Breast epithelium (tissue), 3 donors: Measurements from ENCODE around the gene DBH.

ENCODE experiments used
- POLR2A ChIP-seq: fragments of 450-650 bp; IDR thresholded peaks from one replicate; pipeline ENCODE4 v1.6.1; 2016; ENCODE audit warnings: antibody characterized with exemption, mild to moderate bottlenecking, moderate library complexity
- POLR2AphosphoS5 ChIP-seq, 3 donors: sonication (generic); formaldehyde crosslinking; IDR thresholded peaks; one replicate each; pipeline ENCODE4 v1.6.1; 2017; ENCODE audit warnings: antibody characterized with exemption in 3 of 3
- TF ChIP-seq, protein P1 (sequence below), 3 donors: fragments of 450-650 bp; IDR thresholded peaks; one replicate each; pipeline ENCODE4 v1.5.1; 2016 to 2017; ENCODE audit warnings: antibody characterized with exemption in 3 of 3, mild to moderate bottlenecking in 3 of 3, moderate library complexity in 3 of 3

DNA sequence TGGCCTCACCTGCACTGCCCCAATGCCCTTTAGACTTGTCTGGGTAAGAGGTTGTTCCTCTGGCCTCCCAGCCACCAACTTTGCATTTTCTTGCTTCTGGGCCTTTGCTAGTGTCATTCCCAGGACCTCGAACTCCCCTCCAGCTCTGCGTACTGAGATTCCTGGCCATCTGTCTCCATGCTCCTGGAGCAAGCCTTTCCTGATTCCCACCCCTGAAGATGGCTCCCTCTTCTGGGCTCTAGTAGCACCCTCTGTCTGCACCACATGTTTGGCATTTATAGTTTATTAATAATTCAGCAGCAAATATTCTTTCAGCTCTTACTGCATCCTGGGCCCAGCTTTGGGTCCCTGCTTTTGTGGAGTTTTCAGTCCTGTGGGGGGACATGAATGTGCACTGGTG lies 41.9 kb upstream of the DBH start:
- no peak for TF ChIP-seq POLR2AphosphoS5 (IDR thresholded peaks at IDR 0.05)
- TF ChIP-seq, protein P1, sequence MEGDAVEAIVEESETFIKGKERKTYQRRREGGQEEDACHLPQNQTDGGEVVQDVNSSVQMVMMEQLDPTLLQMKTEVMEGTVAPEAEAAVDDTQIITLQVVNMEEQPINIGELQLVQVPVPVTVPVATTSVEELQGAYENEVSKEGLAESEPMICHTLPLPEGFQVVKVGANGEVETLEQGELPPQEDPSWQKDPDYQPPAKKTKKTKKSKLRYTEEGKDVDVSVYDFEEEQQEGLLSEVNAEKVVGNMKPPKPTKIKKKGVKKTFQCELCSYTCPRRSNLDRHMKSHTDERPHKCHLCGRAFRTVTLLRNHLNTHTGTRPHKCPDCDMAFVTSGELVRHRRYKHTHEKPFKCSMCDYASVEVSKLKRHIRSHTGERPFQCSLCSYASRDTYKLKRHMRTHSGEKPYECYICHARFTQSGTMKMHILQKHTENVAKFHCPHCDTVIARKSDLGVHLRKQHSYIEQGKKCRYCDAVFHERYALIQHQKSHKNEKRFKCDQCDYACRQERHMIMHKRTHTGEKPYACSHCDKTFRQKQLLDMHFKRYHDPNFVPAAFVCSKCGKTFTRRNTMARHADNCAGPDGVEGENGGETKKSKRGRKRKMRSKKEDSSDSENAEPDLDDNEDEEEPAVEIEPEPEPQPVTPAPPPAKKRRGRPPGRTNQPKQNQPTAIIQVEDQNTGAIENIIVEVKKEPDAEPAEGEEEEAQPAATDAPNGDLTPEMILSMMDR (IDR thresholded peaks at IDR 0.05), result no peak
- no peak for TF ChIP-seq POLR2A
